ENCODE results near the gene TBK1.

Gene TBK1

DNA sequence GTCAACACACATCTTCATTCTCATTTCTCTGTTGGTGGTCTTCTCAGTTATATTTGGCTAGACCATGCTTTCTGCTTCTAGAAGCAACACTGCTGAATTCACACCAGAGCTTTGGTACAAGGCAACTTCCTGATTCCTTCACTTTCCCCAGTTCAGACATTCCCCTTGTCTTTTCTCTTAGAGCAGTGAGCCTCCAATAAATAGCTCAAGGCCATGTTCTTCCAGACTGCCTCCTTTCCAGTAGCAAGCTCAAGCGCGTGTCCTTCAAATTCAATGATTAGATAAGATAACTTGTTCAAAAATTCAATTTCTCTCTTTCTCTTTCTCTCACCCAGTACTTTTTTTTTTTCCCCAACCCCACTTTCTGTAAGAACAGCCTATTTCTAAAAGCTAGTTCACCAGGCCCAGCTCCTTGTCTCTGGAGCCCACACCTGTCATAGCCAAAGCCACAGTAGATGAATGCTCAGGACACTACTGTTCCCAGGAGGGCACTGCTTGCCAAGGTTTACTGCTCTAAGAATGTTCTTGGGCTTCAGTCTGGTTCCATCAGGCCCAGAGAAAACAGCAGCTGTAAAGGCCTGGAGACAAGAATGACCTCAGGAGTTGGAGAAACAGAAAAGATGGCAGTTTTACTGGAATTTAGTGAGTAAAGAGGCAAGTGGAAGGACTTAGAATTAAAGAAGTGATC is 17.7 kb downstream of the TBK1 start:
- no peak overlapping the region for H3K27ac ChIP-seq (ENCODE audit: low read depth, low read length, poor library complexity, severe bottlenecking)
- H3K36me3 ChIP-seq (ENCODE audit: insufficient read depth, low read length), result peaks cover 94% of the 10 kb centered on the region
- H3K27me3 ChIP-seq (ENCODE audit: insufficient read depth, low read length), result no peaks in the 10 kb centered on the region
- TF ChIP-seq CTCF (IDR thresholded peaks at IDR 0.05; ENCODE audit: low read length) (no peak), EZH2 (IDR thresholded peaks at IDR 0.05; ENCODE audit: borderline replicate concordance, low read length) (no peak)
- H3K4me3 ChIP-seq (ENCODE audit: low read depth, low read length, poor library complexity, severe bottlenecking), result no peak overlapping the region
- no peaks in the 10 kb centered on the region; the same call in 1 of the 2 replicates for H3F3A ChIP-seq (ENCODE audit: insufficient read depth, low read length)
- no peaks in the 10 kb centered on the region for H3K4me1 ChIP-seq (ENCODE audit: insufficient read depth, low read length, severe bottlenecking)
- H3K9ac ChIP-seq (ENCODE audit: low read length), result no peak overlapping the region
- no peaks in the 10 kb centered on the region for H3K9me3 ChIP-seq (ENCODE audit: low read length)
- H2AFZ ChIP-seq (ENCODE audit: low read length), result no peak overlapping the region
- H3K79me2 ChIP-seq (ENCODE audit: insufficient read depth, low read length), result no peaks in the 10 kb centered on the region
- H3K4me2 ChIP-seq (ENCODE audit: low read length), result no peak overlapping the region
- no peaks in the 10 kb centered on the region for H4K20me1 ChIP-seq (ENCODE audit: insufficient read depth, low read length)
- no peaks in the 10 kb centered on the region for H3K9me2 ChIP-seq (ENCODE audit: low read depth, low read length)

GRCh38 chr12:64470495-64470894 is 18.6 kb downstream of the TBK1 start:
- TF ChIP-seq CTCF (IDR thresholded peaks at IDR 0.05; ENCODE audit: low read length) (no peak), EZH2 (IDR thresholded peaks at IDR 0.05; ENCODE audit: borderline replicate concordance, low read length) (no peak)
- no peaks in the 10 kb centered on the region; the same call in 1 of the 2 replicates for H3F3A ChIP-seq (ENCODE audit: insufficient read depth, low read length)
- no peak overlapping the region for H3K4me2 ChIP-seq (ENCODE audit: low read length)
- no peak overlapping the region for H3K4me3 ChIP-seq (ENCODE audit: low read depth, low read length, poor library complexity, severe bottlenecking)
- H3K4me1 ChIP-seq (ENCODE audit: insufficient read depth, low read length, severe bottlenecking), result no peaks in the 10 kb centered on the region
- no peak overlapping the region for H2AFZ ChIP-seq (ENCODE audit: low read length)
- no peaks in the 10 kb centered on the region for H3K9me2 ChIP-seq (ENCODE audit: low read depth, low read length)
- H3K9me3 ChIP-seq (ENCODE audit: low read length), result peaks cover 2% of the 10 kb centered on the region; the same call in 1 of the 2 replicates
- H3K79me2 ChIP-seq (ENCODE audit: insufficient read depth, low read length), result no peaks in the 10 kb centered on the region
- no peaks in the 10 kb centered on the region for H3K27me3 ChIP-seq (ENCODE audit: insufficient read depth, low read length)
- no peak overlapping the region for H3K9ac ChIP-seq (ENCODE audit: low read length)
- no peak overlapping the region for H3K27ac ChIP-seq (ENCODE audit: low read depth, low read length, poor library complexity, severe bottlenecking)
- H4K20me1 ChIP-seq (ENCODE audit: insufficient read depth, low read length), result no peaks in the 10 kb centered on the region
- H3K36me3 ChIP-seq (ENCODE audit: insufficient read depth, low read length), result peaks cover 94% of the 10 kb centered on the region

- Histone ChIP-seq H3K36me3 (ENCODE audit: insufficient read depth, low read length) (peaks cover 98% of the 10 kb centered on the region), H3K27me3 (ENCODE audit: insufficient read depth, low read length) (no peaks in the 10 kb centered on the region), H3K9me2 (ENCODE audit: low read depth, low read length) (no peaks in the 10 kb centered on the region), H3K79me2 (ENCODE audit: insufficient read depth, low read length) (0 out of 2 replicates have a peak, but pooled peaks cover 4% of the 10 kb centered on the region), H3K4me3 (ENCODE audit: low read depth, low read length, poor library complexity, severe bottlenecking) (no peak overlapping the region), H3K4me1 (ENCODE audit: insufficient read depth, low read length, severe bottlenecking) (no peaks in the 10 kb centered on the region), H3F3A (ENCODE audit: insufficient read depth, low read length) (no peaks in the 10 kb centered on the region), H3K4me2 (ENCODE audit: low read length) (no peak overlapping the region), H2AFZ (ENCODE audit: low read length) (no peak overlapping the region), H3K9me3 (ENCODE audit: low read length) (peaks cover 2% of the 10 kb centered on the region; the same call in 1 of the 2 replicates), H3K27ac (ENCODE audit: low read depth, low read length, poor library complexity, severe bottlenecking) (no peak overlapping the region), H4K20me1 (ENCODE audit: insufficient read depth, low read length) (no peaks in the 10 kb centered on the region), H3K9ac (ENCODE audit: low read length) (no peak overlapping the region)
- no peak for TF ChIP-seq CTCF (IDR thresholded peaks at IDR 0.05; ENCODE audit: low read length)
- no peak for TF ChIP-seq EZH2 (IDR thresholded peaks at IDR 0.05; ENCODE audit: borderline replicate concordance, low read length)
These were observed 21.3 kb downstream of the TBK1 start for GRCh38 chr12:64473176-64473575.
